H9 (cell line): Measurements from ENCODE around the gene ZNF629. TPM values are rescaled to one million over a fixed set of nuclear protein-coding genes. Genes with fewer than 3 reads are reported as not detected.

ENCODE experiments used
- DNase-seq: peaks from one replicate; pipeline ENCODE4 v3.0.0-alpha.2; 2017
- H2AFZ ChIP-seq: one replicate; pipeline ENCODE4 v1.6.1; 2013; ENCODE audit warnings: mild to moderate bottlenecking, low read length, control low read depth, moderate library complexity
- H2AK5ac ChIP-seq: 2 replicates; pipeline ENCODE4 v1.6.1; 2013; ENCODE audit warnings: low read length, control low read depth, mixed read lengths; ENCODE audit not compliant: insufficient read length
- H2BK120ac ChIP-seq: one replicate; pipeline ENCODE4 v1.6.1; 2013; ENCODE audit warnings: low read depth, mild to moderate bottlenecking, low read length, control low read depth, inconsistent platforms; ENCODE audit not compliant: poor library complexity, severe bottlenecking
- H2BK12ac ChIP-seq: 2 replicates; pipeline ENCODE4 v1.6.1; 2013; ENCODE audit warnings: low read length, control low read depth, mixed read lengths, low read depth; ENCODE audit not compliant: insufficient read length
- H2BK15ac ChIP-seq: 2 replicates; pipeline ENCODE4 v1.6.1; 2013; ENCODE audit warnings: low read depth, low read length, control low read depth
- H2BK20ac ChIP-seq: one replicate; pipeline ENCODE4 v1.6.1; 2013; ENCODE audit warnings: low read depth, mild to moderate bottlenecking, low read length, control low read depth, inconsistent platforms; ENCODE audit not compliant: poor library complexity, severe bottlenecking
- H2BK5ac ChIP-seq: 2 replicates; pipeline ENCODE4 v1.6.1; 2013; ENCODE audit warnings: low read length, control low read depth, mixed read lengths; ENCODE audit not compliant: insufficient read length
- H3K14ac ChIP-seq: 2 replicates; pipeline ENCODE4 v1.6.1; 2013; ENCODE audit warnings: low read length, control low read depth; ENCODE audit not compliant: insufficient read depth
- H3K18ac ChIP-seq: 2 replicates; pipeline ENCODE4 v1.6.1; 2013; ENCODE audit warnings: low read depth, mild to moderate bottlenecking, mixed read lengths, low read length, control low read depth; ENCODE audit not compliant: insufficient read length
- H3K23ac ChIP-seq: 2 replicates; pipeline ENCODE4 v1.6.1; 2013; ENCODE audit warnings: low read length, control low read depth, mixed read lengths, low read depth; ENCODE audit not compliant: insufficient read length
- H3K23me2 ChIP-seq: 2 replicates; pipeline ENCODE4 v1.6.1; 2013; ENCODE audit warnings: low read depth, mild to moderate bottlenecking, mixed read lengths, low read length, control low read depth; ENCODE audit not compliant: insufficient read length, poor library complexity, severe bottlenecking
- H3K27ac ChIP-seq: 2 replicates; pipeline ENCODE4 v1.5.1; 2013; ENCODE audit warnings: low read length, control low read depth, mixed read lengths, low read depth; ENCODE audit not compliant: insufficient read length
- H3K27me3 ChIP-seq: 2 replicates; pipeline ENCODE4 v1.6.1; 2013; ENCODE audit warnings: low read length, control low read depth, inconsistent platforms; ENCODE audit not compliant: insufficient read depth
- H3K4ac ChIP-seq: 2 replicates; pipeline ENCODE4 v1.6.1; 2013; ENCODE audit warnings: low read depth, mild to moderate bottlenecking, control low read depth, inconsistent platforms, low read length, moderate library complexity
- H3K4me1 ChIP-seq: 2 replicates; pipeline ENCODE4 v1.6.1; 2013; ENCODE audit warnings: low read length, control low read depth, inconsistent platforms; ENCODE audit not compliant: insufficient read depth
- H3K4me2 ChIP-seq: 2 replicates; pipeline ENCODE4 v1.6.1; 2013; ENCODE audit warnings: low read length, control low read depth, mixed read lengths; ENCODE audit not compliant: insufficient read length, insufficient read depth
- H3K56ac ChIP-seq: 2 replicates; pipeline ENCODE4 v1.6.1; 2013; ENCODE audit warnings: low read depth, mild to moderate bottlenecking, mixed read lengths, low read length, control low read depth; ENCODE audit not compliant: insufficient read length
- H3K79me1 ChIP-seq: 2 replicates; pipeline ENCODE4 v1.6.1; 2013; ENCODE audit warnings: low read depth, mild to moderate bottlenecking, moderate library complexity, low read length, control low read depth, inconsistent platforms; ENCODE audit not compliant: insufficient read depth, poor library complexity, severe bottlenecking
- H3K79me2 ChIP-seq: 2 replicates; pipeline ENCODE4 v1.6.1; 2013; ENCODE audit warnings: low read length, control low read depth, inconsistent platforms; ENCODE audit not compliant: insufficient read depth
- H3K9ac ChIP-seq: 2 replicates; pipeline ENCODE4 v1.6.1; 2013; ENCODE audit warnings: low read length, control low read depth, mixed read lengths; ENCODE audit not compliant: insufficient read length; ENCODE audit errors: extremely low read depth
- H3K9me3 ChIP-seq: one replicate; pipeline ENCODE4 v1.6.1; 2013; ENCODE audit warnings: low read depth, low read length, inconsistent platforms; ENCODE audit not compliant: control insufficient read depth
- H3T11ph ChIP-seq: one replicate; pipeline ENCODE4 v1.6.1; 2013; ENCODE audit warnings: mild to moderate bottlenecking, low read length, control low read depth, inconsistent platforms
- H4K20me1 ChIP-seq: one replicate; pipeline ENCODE4 v1.6.1; 2013; ENCODE audit not compliant: control insufficient read depth, insufficient read length, insufficient read depth
- H4K5ac ChIP-seq: 2 replicates; pipeline ENCODE4 v1.6.1; 2013; ENCODE audit warnings: low read depth, mild to moderate bottlenecking, mixed read lengths, low read length, control low read depth; ENCODE audit not compliant: insufficient read length
- H4K8ac ChIP-seq: replicated peaks from 2 replicates; pipeline ENCODE4 v1.6.1; 2013; ENCODE audit warnings: low read length, control low read depth, mixed read lengths, low read depth; ENCODE audit not compliant: insufficient read length
- H4K91ac ChIP-seq: 2 replicates; pipeline ENCODE4 v1.6.1; 2013; ENCODE audit warnings: low read depth, mild to moderate bottlenecking, moderate library complexity, mixed read lengths, low read length, control low read depth; ENCODE audit not compliant: insufficient read length
- H3K27ac Mint-ChIP-seq, 3 experiments: 2 replicates in 2 of 3; 3 replicates in 1 of 3; pipeline ENCODE4 v1.8.0; 2020 to 2021; ENCODE audit warnings: mixed read lengths in 3 of 3, mild to moderate bottlenecking in 1 of 3, moderate library complexity in 1 of 3
- H3K27me3 Mint-ChIP-seq: 2 replicates; pipeline ENCODE4 v1.8.0; 2021; ENCODE audit warnings: low read depth, mild to moderate bottlenecking, moderate library complexity, mixed read lengths
- H3K36me3 Mint-ChIP-seq, 3 experiments: 2 replicates in 2 of 3; 3 replicates in 1 of 3; pipeline ENCODE4 v1.8.0; 2020 to 2021; ENCODE audit warnings: low read depth in 3 of 3, mixed read lengths in 3 of 3; ENCODE audit not compliant: insufficient read depth in 1 of 3
- H3K4me1 Mint-ChIP-seq, 2 experiments: 2 replicates each; pipeline ENCODE4 v1.8.0; 2020; ENCODE audit warnings: mixed read lengths in 2 of 2
- H3K4me3 Mint-ChIP-seq, 2 experiments: 2 replicates in 1 of 2; 3 replicates in 1 of 2; pipeline ENCODE4 v1.8.0; 2020 to 2021; ENCODE audit warnings: mild to moderate bottlenecking in 2 of 2, mixed read lengths in 2 of 2, moderate library complexity in 1 of 2
- H3K9me3 Mint-ChIP-seq, 2 experiments: 2 replicates in 1 of 2; 3 replicates in 1 of 2; pipeline ENCODE4 v1.8.0; 2020; ENCODE audit warnings: mild to moderate bottlenecking in 2 of 2, mixed read lengths in 2 of 2, moderate library complexity in 1 of 2
- CTCF ChIP-seq: fragments of 200-600 bp; sonication (generic); conservative IDR thresholded peaks from 3 replicates; pipeline ENCODE4 v1.8.0; 2021; ENCODE audit warnings: antibody characterized with exemption, mild to moderate bottlenecking
- WGBS: extraction: QIAGEN DNeasy Blood & Tissue Kit; methylation state at CpG from one replicate; pipeline ENCODE4 v1.1.7; 2013; ENCODE audit warnings: missing lambda C conversion rate, low lambda C conversion rate, mixed read lengths; ENCODE audit not compliant: insufficient read length; ENCODE audit errors: extremely low coverage; 5-methylcytosine and 5-hydroxymethylcytosine counted together
- total RNA-seq: library from RNA; stranded (reverse); gene quantifications from 2 replicates; pipeline ENCODE4 v1.2.1, GENCODE V29; 2021

Gene ZNF629
- total RNA-seq, 1 experiment from 2014 or later, result 20.0 TPM

DNA sequence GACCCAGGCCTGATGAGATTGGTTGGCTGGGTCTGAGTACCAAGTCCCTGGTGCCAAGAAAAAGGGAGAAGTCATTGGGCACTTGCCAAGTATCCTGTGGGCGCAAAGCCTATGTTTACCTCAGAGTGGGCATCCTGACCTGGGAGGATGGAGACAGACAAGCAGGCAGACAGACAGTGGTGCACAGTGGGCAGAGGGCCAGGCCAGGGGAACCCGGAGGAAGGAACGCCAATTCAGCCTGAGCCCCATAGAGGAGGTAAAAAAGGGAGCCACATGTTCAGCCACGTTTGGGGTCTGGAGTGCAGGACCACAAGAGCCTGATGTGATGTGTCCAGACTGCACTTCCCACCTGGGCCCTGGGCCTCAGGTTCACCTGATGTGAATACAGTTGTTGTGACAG is 33.4 kb downstream of the ZNF629 start:
- H4K20me1 ChIP-seq, result no peaks in the 10 kb centered on the region
- H4K5ac ChIP-seq, result no peak overlapping the region
- H2BK20ac ChIP-seq, result no peak overlapping the region
- Mint-ChIP-seq H3K27ac (no peak overlapping the region), H3K36me3 (peaks cover 7 to 66% (median 48%) of the 10 kb centered on the region in 3 experiments), H3K4me3 (no peak overlapping the region), H3K27me3 (no peaks in the 10 kb centered on the region), H3K4me1 (peaks cover 7 to 11% of the 10 kb centered on the region in 2 experiments), H3K9me3 (peaks cover 0 to 1% of the 10 kb centered on the region in 2 experiments; a peak in 1 of 5 replicates)
- H4K8ac ChIP-seq, result no peak overlapping the region
- no peak overlapping the region for H2BK15ac ChIP-seq
- H3K27me3 ChIP-seq, result no peaks in the 10 kb centered on the region
- H3T11ph ChIP-seq, result no peak overlapping the region
- no peak overlapping the region for H3K4ac ChIP-seq
- peaks cover 4% of the 10 kb centered on the region; the same call in 1 of the 2 replicates for H3K79me2 ChIP-seq
- H2AK5ac ChIP-seq, result no peak overlapping the region
- no peaks in the 10 kb centered on the region for H3K9me3 ChIP-seq
- no peak for TF ChIP-seq CTCF
- no peaks in the 10 kb centered on the region for H3K4me1 ChIP-seq
- no peaks in the 10 kb centered on the region for H3K23me2 ChIP-seq
- no CpG with 5 or more reads among the region's 4 CpGs for WGBS
- no peak overlapping the region for H3K18ac ChIP-seq
- peaks cover 2% of the 10 kb centered on the region for H3K79me1 ChIP-seq
- H3K4me2 ChIP-seq, result no peak overlapping the region
- H3K27ac ChIP-seq, result no peak overlapping the region
- DNase-seq, result no peak
- no peak overlapping the region for H4K91ac ChIP-seq
- no peak overlapping the region for H2BK120ac ChIP-seq
- no peak overlapping the region for H2AFZ ChIP-seq
- H2BK12ac ChIP-seq, result no peak overlapping the region
- H3K56ac ChIP-seq, result no peak overlapping the region
- no peak overlapping the region for H3K23ac ChIP-seq
- H2BK5ac ChIP-seq, result no peak overlapping the region
- no peak overlapping the region for H3K14ac ChIP-seq
- H3K9ac ChIP-seq, result no peak overlapping the region
